PC-3 (cell line): ENCODE data around the gene TSFM.

ENCODE experiments used
- CTCF ChIP-seq: fragments of 300-600 bp; sonication (generic); conservative IDR thresholded peaks from 2 replicates; pipeline ENCODE4 v1.5.1; 2017; ENCODE audit warnings: antibody characterized with exemption, low read depth, mild to moderate bottlenecking, low read length
- EZH2 ChIP-seq: fragments of 300-600 bp; sonication (generic); IDR thresholded peaks from one replicate; pipeline ENCODE4 v1.6.1; 2017; ENCODE audit warnings: antibody characterized with exemption, mild to moderate bottlenecking, low read length; ENCODE audit not compliant: unreplicated experiment
- EZH2phosphoT487 ChIP-seq: fragments of 300-600 bp; sonication (generic); IDR thresholded peaks from 2 replicates; pipeline ENCODE4 v1.6.1; 2018; ENCODE audit warnings: mild to moderate bottlenecking, antibody characterized with exemption, low read length, borderline replicate concordance

- TF ChIP-seq CTCF (no peak), EZH2phosphoT487 (no peak), EZH2 (no peak)
Measured at GRCh38 chr12:57739387-57739786, 43.2 kb upstream of the TSFM start.
